SK-N-MC (cell line): Measurements from ENCODE around the gene SRGAP1.
"Not testable (repeated sequence)": the region's sequence is repeated elsewhere in the genome, so short reads cannot be mapped to it uniquely, and the experiment has no call there.

Source experiments
- DNase-seq: peaks from one replicate; pipeline ENCODE4 v3.0.0-alpha.2; 2011; ENCODE audit warnings: low read depth, low spot score
- H3K27ac ChIP-seq: fragments of 200-600 bp; sonication (generic); 2 replicates; pipeline ENCODE4 v1.5.1; 2016; ENCODE audit warnings: mixed run types
- H3K36me3 ChIP-seq: fragments of 200-600 bp; sonication (generic); 2 replicates; pipeline ENCODE4 v1.6.1; 2017; ENCODE audit warnings: antibody characterized with exemption, low read length, mixed read lengths; ENCODE audit not compliant: insufficient read depth
- H3K4me3 ChIP-seq: fragments of 200-600 bp; sonication (generic); 2 replicates; pipeline ENCODE4 v1.5.1; 2016
- H3K9ac ChIP-seq: fragments of 200-600 bp; sonication (generic); 2 replicates; pipeline ENCODE4 v1.8.0; 2017; ENCODE audit warnings: mixed run types, mixed read lengths; ENCODE audit not compliant: insufficient read length
- H3K9me3 ChIP-seq: fragments of 200-600 bp; sonication (generic); 2 replicates; pipeline ENCODE4 v1.6.1; 2017; ENCODE audit warnings: low read depth, mild to moderate bottlenecking, antibody characterized with exemption, low read length, moderate library complexity, mixed read lengths
- EZH2 ChIP-seq: fragments of 200-600 bp; sonication (generic); IDR thresholded peaks from one replicate; pipeline ENCODE4 v1.6.1; 2017; ENCODE audit warnings: antibody characterized with exemption
- FOXP2 ChIP-seq: optimal IDR thresholded peaks from 2 replicates; pipeline ENCODE3; 2011; ENCODE audit warnings: mild to moderate bottlenecking, moderate library complexity; ENCODE audit not compliant: insufficient read depth; ENCODE audit errors: extremely low read length, control extremely low read depth
- POLR2AphosphoS5 ChIP-seq: IDR thresholded peaks from 2 replicates; pipeline ENCODE4 v1.6.1; 2012; ENCODE audit warnings: mild to moderate bottlenecking, low read depth, low read length, borderline replicate concordance

The SRGAP1 gene

GRCh38 chr12:64072916-64073575 lies 228.5 kb downstream of the SRGAP1 start:
- Histone ChIP-seq H3K36me3 (no peaks in the 10 kb centered on the region), H3K27ac (no peak overlapping the region), H3K9ac (no peak overlapping the region), H3K4me3 (no peak overlapping the region), H3K9me3 (no peaks in the 10 kb centered on the region)
- TF ChIP-seq POLR2AphosphoS5 = no peak
- TF ChIP-seq FOXP2 = no peak
- no peak for TF ChIP-seq EZH2
- no peak for DNase-seq

DNA sequence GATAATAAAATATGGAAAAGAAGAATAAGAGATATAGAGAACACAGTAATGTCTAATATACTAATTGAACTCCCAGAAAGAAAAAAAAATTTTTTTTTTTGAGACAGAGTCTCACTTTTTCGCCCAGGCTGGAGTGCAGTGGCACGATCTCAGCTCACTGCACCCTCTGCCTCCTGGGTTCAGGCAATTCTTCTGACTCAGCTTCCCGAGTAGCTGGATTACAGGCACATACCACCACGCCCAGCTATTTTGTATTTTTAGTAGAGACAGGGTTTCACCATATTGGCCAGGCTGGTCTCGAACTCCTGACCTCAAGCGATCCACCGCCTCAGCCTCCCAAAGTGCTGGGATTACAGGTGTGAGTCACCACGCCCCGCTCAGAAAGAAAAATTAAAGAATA lies 232.1 kb downstream of the SRGAP1 start:
- not testable (repeated sequence) for H3K9me3 ChIP-seq, H3K36me3 ChIP-seq, H3K9ac ChIP-seq, H3K27ac ChIP-seq, DNase-seq, H3K4me3 ChIP-seq

DNA sequence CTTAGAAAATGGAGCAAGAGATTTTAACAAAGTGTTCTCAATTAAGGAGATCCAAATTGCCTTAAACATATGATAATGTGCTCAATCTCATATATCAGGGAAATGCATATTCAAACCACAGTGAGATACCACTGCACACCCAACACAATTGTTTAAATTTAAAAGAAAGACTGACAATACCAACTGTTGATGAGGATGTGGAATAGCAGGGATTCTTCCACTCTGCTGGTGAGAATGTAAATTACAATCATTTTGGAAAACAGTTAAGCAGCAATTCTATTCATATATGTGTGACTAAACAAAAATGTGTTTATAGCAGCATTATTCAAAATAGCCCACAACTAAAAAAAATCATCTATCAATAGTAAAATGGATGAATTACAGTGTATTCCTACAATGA lies 233.4 kb downstream of the SRGAP1 start:
- H3K9ac ChIP-seq = no peak overlapping the region
- H3K9me3 ChIP-seq = no peaks in the 10 kb centered on the region
- no peaks in the 10 kb centered on the region for H3K36me3 ChIP-seq
- no peak for DNase-seq
- TF ChIP-seq FOXP2 = no peak
- no peak for TF ChIP-seq POLR2AphosphoS5
- TF ChIP-seq EZH2 = no peak
- no peak overlapping the region for H3K4me3 ChIP-seq
- H3K27ac ChIP-seq = 0 out of 2 replicates have a peak overlapping the region, but pooled peaks have one; percentile 10

- DNase-seq = no peak
- H3K9me3 ChIP-seq = no peaks in the 10 kb centered on the region
- H3K27ac ChIP-seq = peak overlapping the region; percentile 57; the same call in 1 of the 2 replicates
- H3K36me3 ChIP-seq = no peaks in the 10 kb centered on the region
- no peak overlapping the region for H3K9ac ChIP-seq
- TF ChIP-seq EZH2 (no peak), POLR2AphosphoS5 (no peak), FOXP2 (no peak)
- no peak overlapping the region for H3K4me3 ChIP-seq
Measured at GRCh38 chr12:64080319-64081007, 236.0 kb downstream of the SRGAP1 start.

GRCh38 chr12:64081008-64081404 lies 236.5 kb downstream of the SRGAP1 start:
- Histone ChIP-seq H3K36me3 (no peaks in the 10 kb centered on the region), H3K9ac (no peak overlapping the region), H3K9me3 (no peaks in the 10 kb centered on the region), H3K4me3 (no peak overlapping the region), H3K27ac (peak overlapping the region; percentile 57; the same call in 1 of the 2 replicates)
- TF ChIP-seq POLR2AphosphoS5 = no peak
- TF ChIP-seq EZH2 = no peak
- TF ChIP-seq FOXP2 = no peak
- DNase-seq = no peak

GRCh38 chr12:64082116-64082515 lies 237.6 kb downstream of the SRGAP1 start:
- H3K27ac ChIP-seq = peak overlapping the region; percentile 90; the same call in 1 of the 2 replicates
- no peak for DNase-seq
- H3K4me3 ChIP-seq = no peak overlapping the region
- TF ChIP-seq POLR2AphosphoS5 (no peak), EZH2 (no peak), FOXP2 (no peak)
- H3K9ac ChIP-seq = no peak overlapping the region
- H3K9me3 ChIP-seq = no peaks in the 10 kb centered on the region
- H3K36me3 ChIP-seq = no peaks in the 10 kb centered on the region

GRCh38 chr12:64082866-64083268 lies 238.4 kb downstream of the SRGAP1 start:
- Histone ChIP-seq H3K9me3 (no peaks in the 10 kb centered on the region), H3K36me3 (no peaks in the 10 kb centered on the region), H3K4me3 (peak overlapping the region; percentile 71), H3K27ac (peak overlapping the region; percentile 90), H3K9ac (no peak overlapping the region)
- DNase-seq = no peak
- TF ChIP-seq POLR2AphosphoS5 (no peak), FOXP2 (no peak), EZH2 (no peak)

DNA sequence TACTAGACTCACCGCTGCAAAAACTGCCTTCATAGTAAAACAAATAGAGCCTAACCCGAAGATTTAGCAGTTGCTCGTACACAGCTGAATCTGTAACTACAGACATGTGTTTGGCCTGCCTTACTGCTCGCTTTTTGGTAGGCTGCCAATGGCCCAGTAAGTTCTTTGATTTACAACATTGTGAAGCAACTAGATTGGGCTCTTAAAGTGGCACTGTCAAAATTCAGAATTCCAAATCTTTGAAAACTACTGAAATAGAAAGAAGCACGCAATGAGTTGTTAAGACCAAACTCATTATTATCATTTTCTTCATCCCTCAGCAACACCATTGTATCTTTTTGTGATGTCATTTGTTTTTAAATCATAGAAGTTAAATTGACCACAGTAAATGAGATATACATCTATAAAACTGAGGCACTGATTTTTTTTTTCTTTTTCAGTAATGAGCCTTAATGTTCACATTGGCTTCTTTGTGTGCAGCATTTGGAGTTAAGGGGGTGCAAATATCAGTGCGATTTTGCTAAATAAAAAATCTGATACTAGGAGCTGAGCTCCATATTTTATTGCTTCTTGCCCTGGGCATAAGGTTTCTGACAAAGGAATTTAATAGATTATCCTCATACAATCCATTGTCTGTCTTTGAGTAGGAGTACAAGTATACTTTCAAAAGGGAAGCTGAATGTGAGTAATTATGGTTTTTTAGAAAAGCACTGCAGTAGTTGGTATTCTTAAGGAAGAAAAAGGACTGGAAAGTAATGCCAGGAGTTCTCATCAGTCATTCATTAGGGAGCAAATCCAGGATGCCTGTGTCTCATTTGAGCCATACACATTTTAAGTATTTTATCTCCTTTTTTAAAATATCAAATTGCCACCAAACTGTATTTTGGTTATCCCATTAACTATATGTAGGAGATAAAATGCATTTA lies 239.0 kb downstream of the SRGAP1 start:
- peak overlapping the region; percentile 71 for H3K4me3 ChIP-seq
- peak overlapping the region; percentile 90 for H3K27ac ChIP-seq
- H3K9ac ChIP-seq = peak overlapping the region; percentile 13
- DNase-seq = peak; percentile 87
- no peaks in the 10 kb centered on the region for H3K9me3 ChIP-seq
- no peaks in the 10 kb centered on the region for H3K36me3 ChIP-seq
- TF ChIP-seq POLR2AphosphoS5 (0 out of 2 replicates have a peak, but pooled peaks have one; percentile 13), EZH2 (no peak)
